Thyroid gland (tissue), 4 donors: ENCODE measurements around the gene TRMU. TPM values are rescaled to one million over a fixed set of nuclear protein-coding genes. Genes with fewer than 3 reads are reported as not detected.

Source experiments
- DNase-seq, 2 donors: peaks; one replicate each; pipeline ENCODE4 v3.0.0-alpha.2; 2019
- H3K27ac ChIP-seq, 3 donors: fragments of 200-600 bp; sonication (generic); 1 replicate in 2 of 3; 2 replicates in 1 of 3; pipeline ENCODE4 v1.5.1; 2016 to 2019; ENCODE audit warnings: mild to moderate bottlenecking in 1 of 3, moderate library complexity in 1 of 3
- H3K27me3 ChIP-seq: fragments of 200-600 bp; sonication (generic); one replicate; pipeline ENCODE4 v1.5.1; 2019
- H3K36me3 ChIP-seq, 2 donors: fragments of 200-600 bp; sonication (generic); one replicate each; pipeline ENCODE4 v1.5.1; 2016 to 2019
- H3K4me1 ChIP-seq, 2 donors: fragments of 200-600 bp; sonication (generic); one replicate each; pipeline ENCODE4 v1.5.1; 2017 to 2019
- H3K4me3 ChIP-seq, 3 donors: fragments of 200-600 bp; sonication (generic); replicated peaks in 1 of 3; 1 replicate in 2 of 3; 2 replicates in 1 of 3; pipeline ENCODE4 v1.5.1; 2016; ENCODE audit warnings: mild to moderate bottlenecking in 1 of 3
- H3K9me3 ChIP-seq: fragments of 200-600 bp; sonication (generic); one replicate; pipeline ENCODE4 v1.5.1; 2017
- POLR2A ChIP-seq, 2 donors: fragments of 450-650 bp; IDR thresholded peaks; one replicate each; pipeline ENCODE4 v1.6.1; 2017; ENCODE audit warnings: antibody characterized with exemption in 2 of 2, mild to moderate bottlenecking in 2 of 2, moderate library complexity in 1 of 2
- WGBS, 2 donors: methylation state at CpG; one replicate each; pipeline ENCODE4 v1.1.5; 2017; 5-methylcytosine and 5-hydroxymethylcytosine counted together
- intact Hi-C: fragments of 100-400 bp; cut with DNase I; formaldehyde crosslinking; loops from one replicate; pipeline ENCODE4 v1.15.1; 2023
- total RNA-seq, 4 donors: library from RNA; depleted of rRNA; stranded (reverse); fragments of >200 nt; gene quantifications; one replicate each; pipeline ENCODE4 v1.2.3, GENCODE V29; 2016
- TF ChIP-seq, protein P1 (sequence below), 6 experiments: fragments of 200-600 bp in 3 of 6; fragments of 450-650 bp in 3 of 6; sonication (generic) in 3 of 6; IDR thresholded peaks; one replicate each; pipeline ENCODE4 v1.5.1; 2016 to 2019; ENCODE audit warnings: antibody characterized with exemption in 6 of 6, mild to moderate bottlenecking in 2 of 6, inconsistent platforms in 1 of 6, moderate library complexity in 1 of 6

Gene TRMU
- total RNA-seq, 4 donors from 2014 or later: 30.7 to 113 (median 49.0) TPM

- TF ChIP-seq, protein P1, sequence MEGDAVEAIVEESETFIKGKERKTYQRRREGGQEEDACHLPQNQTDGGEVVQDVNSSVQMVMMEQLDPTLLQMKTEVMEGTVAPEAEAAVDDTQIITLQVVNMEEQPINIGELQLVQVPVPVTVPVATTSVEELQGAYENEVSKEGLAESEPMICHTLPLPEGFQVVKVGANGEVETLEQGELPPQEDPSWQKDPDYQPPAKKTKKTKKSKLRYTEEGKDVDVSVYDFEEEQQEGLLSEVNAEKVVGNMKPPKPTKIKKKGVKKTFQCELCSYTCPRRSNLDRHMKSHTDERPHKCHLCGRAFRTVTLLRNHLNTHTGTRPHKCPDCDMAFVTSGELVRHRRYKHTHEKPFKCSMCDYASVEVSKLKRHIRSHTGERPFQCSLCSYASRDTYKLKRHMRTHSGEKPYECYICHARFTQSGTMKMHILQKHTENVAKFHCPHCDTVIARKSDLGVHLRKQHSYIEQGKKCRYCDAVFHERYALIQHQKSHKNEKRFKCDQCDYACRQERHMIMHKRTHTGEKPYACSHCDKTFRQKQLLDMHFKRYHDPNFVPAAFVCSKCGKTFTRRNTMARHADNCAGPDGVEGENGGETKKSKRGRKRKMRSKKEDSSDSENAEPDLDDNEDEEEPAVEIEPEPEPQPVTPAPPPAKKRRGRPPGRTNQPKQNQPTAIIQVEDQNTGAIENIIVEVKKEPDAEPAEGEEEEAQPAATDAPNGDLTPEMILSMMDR (IDR thresholded peaks at IDR 0.05): no peak
- TF ChIP-seq POLR2A (IDR thresholded peaks at IDR 0.05): no peak
- no peak for DNase-seq
- whole genome bisulfite sequencing, 2 donors: 72 to 92% methylated on average over 15 to 16 of the region's 21 CpGs
- H3K36me3 ChIP-seq: peaks cover 48 to 55% of the 10 kb centered on the region in 2 donors
- no peaks in the 10 kb centered on the region for H3K27me3 ChIP-seq
- intact Hi-C loops: no loop called here
- peaks cover 2 to 10% of the 10 kb centered on the region in 2 donors for H3K4me1 ChIP-seq
- H3K27ac ChIP-seq: no peak overlapping the region
- no peak overlapping the region for H3K4me3 ChIP-seq
- H3K9me3 ChIP-seq: no peaks in the 10 kb centered on the region
These were observed 18.9 kb downstream of the TRMU start for GRCh38 chr22:46354176-46354992.

DNA sequence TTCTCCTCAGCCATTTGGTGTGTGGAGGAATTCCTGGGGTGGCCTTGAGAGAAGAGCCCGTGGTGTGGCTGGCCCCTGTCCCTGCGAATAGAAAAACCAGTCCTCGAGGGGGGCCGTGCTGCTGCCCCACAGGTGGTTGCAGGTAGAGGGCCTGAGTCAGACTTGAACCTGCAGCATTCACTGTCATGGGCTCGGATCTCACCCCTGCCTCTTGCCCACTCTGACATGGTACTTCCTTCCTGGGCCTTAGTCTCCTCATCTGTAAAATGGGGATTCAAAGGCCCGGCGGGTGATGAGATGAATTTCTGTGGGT, 19.4 kb downstream of the TRMU start:
- Histone ChIP-seq H3K4me3 (no peak overlapping the region), H3K27ac (no peak overlapping the region), H3K9me3 (no peaks in the 10 kb centered on the region), H3K27me3 (no peaks in the 10 kb centered on the region), H3K4me1 (peaks cover 0 to 7% of the 10 kb centered on the region in 2 donors), H3K36me3 (peaks cover 48 to 55% of the 10 kb centered on the region in 2 donors)
- no peak for TF ChIP-seq POLR2A (IDR thresholded peaks at IDR 0.05)
- TF ChIP-seq, protein P1 (IDR thresholded peaks at IDR 0.05): no peak
- intact Hi-C loops: no loop called here
- DNase-seq: no peak
- 80 to 83% methylated on average over 4 to 6 of the region's 7 CpGs for WGBS, 2 donors

- Histone ChIP-seq H3K9me3 (no peaks in the 10 kb centered on the region), H3K36me3 (peaks cover 45 to 52% of the 10 kb centered on the region in 2 donors), H3K27ac (no peak overlapping the region), H3K4me1 (peaks cover 0 to 7% of the 10 kb centered on the region in 2 donors), H3K27me3 (no peaks in the 10 kb centered on the region), H3K4me3 (no peak overlapping the region)
- TF ChIP-seq, protein P1 (IDR thresholded peaks at IDR 0.05): peak; percentile 63 to 87 (median 72)
- no peak for TF ChIP-seq POLR2A (IDR thresholded peaks at IDR 0.05)
- intact Hi-C loops: no loop called here
- 55 to 60% methylated on average over 10 to 11 of the region's 22 CpGs for WGBS, 2 donors
- peak; percentile 76 to 80 for DNase-seq
These were observed 20.0 kb downstream of the TRMU start for GRCh38 chr22:46355369-46355995.

DNA sequence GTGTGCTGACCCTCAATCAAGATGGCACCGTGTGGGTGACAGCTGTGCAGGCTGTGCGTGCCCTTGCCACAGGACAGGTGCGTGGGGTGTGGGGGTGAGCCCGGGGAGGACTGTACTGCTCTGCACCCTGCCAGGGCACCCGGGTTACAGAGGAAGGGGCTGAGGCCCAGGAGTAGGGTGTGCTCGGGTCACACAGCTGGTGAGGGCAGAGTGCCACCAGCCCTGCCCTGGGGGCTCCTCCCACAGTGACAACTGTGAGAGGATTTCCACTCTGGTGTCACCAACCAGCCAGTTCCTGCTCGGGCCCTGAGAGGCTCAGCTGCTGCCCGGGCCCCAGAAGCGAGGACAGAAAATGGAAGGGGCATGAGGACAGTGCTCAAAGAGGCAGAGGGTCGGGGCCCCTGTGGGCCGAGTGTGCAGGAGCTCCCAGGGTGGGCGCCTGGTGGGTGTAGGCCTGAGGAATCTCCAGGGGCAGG, 20.5 kb downstream of the TRMU start:
- intact Hi-C loops: no loop called here
- 90 to 97% methylated on average over 10 to 12 of the region's 12 CpGs for WGBS, 2 donors
- Histone ChIP-seq H3K27ac (no peak overlapping the region), H3K36me3 (peaks cover 39 to 48% of the 10 kb centered on the region in 2 donors), H3K9me3 (no peaks in the 10 kb centered on the region), H3K27me3 (no peaks in the 10 kb centered on the region), H3K4me3 (no peak overlapping the region), H3K4me1 (peaks cover 0 to 7% of the 10 kb centered on the region in 2 donors)
- TF ChIP-seq, protein P1 (IDR thresholded peaks at IDR 0.05): no peak
- no peak for TF ChIP-seq POLR2A (IDR thresholded peaks at IDR 0.05)
- no peak for DNase-seq
